ENCODE data around the gene DAPL1.
"Not testable (repeated sequence)": the region's sequence is repeated elsewhere in the genome, so short reads cannot be mapped to it uniquely, and the experiment has no call there.

The DAPL1 gene

GRCh38 chr2:158825021-158825420 is 29.9 kb downstream of the DAPL1 start:
- no peak for DNase-seq

GRCh38 chr2:158826965-158827364 is 31.8 kb downstream of the DAPL1 start:
- no peak for DNase-seq

- no peak for DNase-seq
Observed at GRCh38 chr2:158828378-158829164, 33.5 kb downstream of the DAPL1 start.

GRCh38 chr2:158829167-158829566 is 34.0 kb downstream of the DAPL1 start:
- no peak for DNase-seq

- no peak for DNase-seq
Observed at GRCh38 chr2:158830201-158830600, 35.1 kb downstream of the DAPL1 start.

- no peak for DNase-seq
Observed at GRCh38 chr2:158835431-158835830, 40.3 kb downstream of the DAPL1 start.

GRCh38 chr2:158837645-158838044 is 42.5 kb downstream of the DAPL1 start:
- no peak for DNase-seq

GRCh38 chr2:158841850-158842249 is 46.7 kb downstream of the DAPL1 start:
- no peak for DNase-seq

- no peak for DNase-seq
Observed at GRCh38 chr2:158845444-158845843, 50.3 kb downstream of the DAPL1 start.

- DNase-seq, result no peak
Observed at GRCh38 chr2:158845859-158846258, 50.7 kb downstream of the DAPL1 start.

- not testable (repeated sequence) for DNase-seq
Observed at GRCh38 chr2:158847526-158847925, 52.4 kb downstream of the DAPL1 start.

- not testable (repeated sequence) for DNase-seq
Observed at GRCh38 chr2:158848031-158848970, 53.2 kb downstream of the DAPL1 start.

- DNase-seq, result not testable (repeated sequence)
Observed at GRCh38 chr2:158860179-158860578, 65.1 kb downstream of the DAPL1 start.

GRCh38 chr2:158861626-158862025 is 66.5 kb downstream of the DAPL1 start:
- DNase-seq, result not testable (repeated sequence)

- DNase-seq, result not testable (repeated sequence)
Observed at GRCh38 chr2:158865469-158865868, 70.4 kb downstream of the DAPL1 start.

All from activated effector memory CD4-positive, alpha-beta T cell treated with Interleukin-2 at 50 U/mL for 16 hours (primary cell).